Eye (tissue), 1 donor: ENCODE results near the gene MUC3A.

Experiments used
- DNase-seq: peaks from one replicate; pipeline ENCODE4 v3.0.0-alpha.2; 2015

Gene MUC3A

GRCh38 chr7:100947792-100948191 is 1.5 kb upstream of the MUC3A start:
- DNase-seq: no peak

GRCh38 chr7:100949933-100950443 is 654 bp downstream of the MUC3A start:
- DNase-seq: no peak

GRCh38 chr7:100951172-100951571 is 1.8 kb downstream of the MUC3A start:
- peak; percentile 67 for DNase-seq

- DNase-seq: no peak
Measured at GRCh38 chr7:100951888-100952560, 2.7 kb downstream of the MUC3A start.

- no peak for DNase-seq
Measured at GRCh38 chr7:100952641-100953040, 3.3 kb downstream of the MUC3A start.

- DNase-seq: no peak
Measured at GRCh38 chr7:100957832-100958421, 8.6 kb downstream of the MUC3A start.

- no peak for DNase-seq
Measured at GRCh38 chr7:100959894-100960293, 10.6 kb downstream of the MUC3A start.

- no peak for DNase-seq
Measured at GRCh38 chr7:100962537-100962936, 13.2 kb downstream of the MUC3A start.

GRCh38 chr7:100963386-100963785 is 14.1 kb downstream of the MUC3A start:
- no peak for DNase-seq

- no peak for DNase-seq
Measured at GRCh38 chr7:100963874-100964273, 14.5 kb downstream of the MUC3A start.

- no peak for DNase-seq
Measured at GRCh38 chr7:100964630-100965029, 15.3 kb downstream of the MUC3A start.

GRCh38 chr7:100965045-100965722 is 15.8 kb downstream of the MUC3A start:
- DNase-seq: no peak

- DNase-seq: peak; percentile 94
Measured at GRCh38 chr7:100965723-100966541, 16.6 kb downstream of the MUC3A start.

GRCh38 chr7:100966542-100967291 is 17.4 kb downstream of the MUC3A start:
- peak; percentile 42 for DNase-seq

- DNase-seq: peak; percentile 35
Measured at GRCh38 chr7:100967292-100967863, 18.0 kb downstream of the MUC3A start.

GRCh38 chr7:100968031-100968430 is 18.7 kb downstream of the MUC3A start:
- peak; percentile 43 for DNase-seq

GRCh38 chr7:100968650-100969049 is 19.3 kb downstream of the MUC3A start:
- no peak for DNase-seq

GRCh38 chr7:100969066-100969615 is 19.8 kb downstream of the MUC3A start, which contains the start of gene MUC12:
MUC12 (plus strand) TSS chr7:100969565; CDS start chr7:100969623, 58 bp downstream.
- no peak for DNase-seq

- no peak for DNase-seq
Measured at GRCh38 chr7:100971111-100972001, 22.0 kb downstream of the MUC3A start.

GRCh38 chr7:100972002-100972347 is 22.6 kb downstream of the MUC3A start:
- DNase-seq: no peak

- no peak for DNase-seq
Measured at GRCh38 chr7:100974021-100974420, 24.7 kb downstream of the MUC3A start.
